Measurements from ENCODE around the gene NUDCD3. TPM values are rescaled to one million over a fixed set of nuclear protein-coding genes. Genes with fewer than 3 reads are reported as not detected.

Gene NUDCD3
- total and polyA plus RNA-seq, 10 donors: 21.7 to 97.9 (median 41.3) TPM

DNA sequence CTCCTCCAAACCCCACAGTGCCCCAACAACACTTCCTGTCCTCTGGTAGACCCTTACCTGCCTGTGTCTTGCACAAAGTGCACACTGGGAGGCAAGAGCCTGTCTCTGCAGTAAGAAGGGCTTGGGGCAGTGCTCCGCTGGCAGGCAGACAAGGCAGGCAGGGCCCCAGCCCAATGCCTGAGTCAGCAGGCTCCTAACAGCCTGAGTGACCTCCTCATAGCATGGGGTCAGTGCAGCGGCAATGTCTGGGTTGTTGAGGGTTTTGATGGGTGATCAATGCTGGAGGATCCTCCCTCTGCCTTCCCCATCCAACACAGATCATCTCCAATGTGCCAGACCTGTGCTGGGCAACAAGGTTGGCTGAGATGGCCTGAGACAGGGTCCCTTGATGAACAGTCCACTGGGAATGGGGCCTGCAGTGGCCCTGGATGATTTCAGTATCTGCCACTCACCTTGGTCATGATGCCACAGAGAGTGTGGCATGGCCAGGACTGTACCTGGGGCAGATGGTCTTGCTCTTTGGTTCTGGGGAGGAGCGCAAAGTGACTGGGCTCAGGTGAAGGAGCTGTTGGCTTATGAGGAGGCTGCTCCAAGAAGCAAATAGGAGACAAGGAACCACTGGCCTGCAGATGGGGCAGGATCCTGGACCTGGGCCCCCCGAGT lies 109.5 kb downstream of the NUDCD3 start:
- DNase-seq: peak; percentile 64
- 89 to 95% (median 94%) methylated on average over 4 of the region's 4 CpGs for WGBS, 5 donors
- Histone ChIP-seq H3K27ac (no peak overlapping the region), H3K36me3 (peaks cover 0 to 55% (median 34%) of the 10 kb centered on the region in 6 donors), H3K4me3 (no peak overlapping the region), H3K9me3 (no peaks in the 10 kb centered on the region), H3K27me3 (replicated peaks in 1 of 7) (no peaks in the 10 kb centered on the region), H3K4me1 (peaks cover 0 to 18% (median 2%) of the 10 kb centered on the region in 6 donors)
- TF ChIP-seq CTCF (IDR thresholded peaks at IDR 0.05 in 8 of 11, conservative IDR thresholded peaks at IDR 0.05 in 3 of 11) (no peak), POLR2A (IDR thresholded peaks at IDR 0.05) (no peak), POLR2AphosphoS5 (IDR thresholded peaks at IDR 0.05) (peak in 1 of 3 donors; percentile 25)
- intact Hi-C loops (cut with DNase I; ENCODE audit: low total_unique reads): no loop called here

DNA sequence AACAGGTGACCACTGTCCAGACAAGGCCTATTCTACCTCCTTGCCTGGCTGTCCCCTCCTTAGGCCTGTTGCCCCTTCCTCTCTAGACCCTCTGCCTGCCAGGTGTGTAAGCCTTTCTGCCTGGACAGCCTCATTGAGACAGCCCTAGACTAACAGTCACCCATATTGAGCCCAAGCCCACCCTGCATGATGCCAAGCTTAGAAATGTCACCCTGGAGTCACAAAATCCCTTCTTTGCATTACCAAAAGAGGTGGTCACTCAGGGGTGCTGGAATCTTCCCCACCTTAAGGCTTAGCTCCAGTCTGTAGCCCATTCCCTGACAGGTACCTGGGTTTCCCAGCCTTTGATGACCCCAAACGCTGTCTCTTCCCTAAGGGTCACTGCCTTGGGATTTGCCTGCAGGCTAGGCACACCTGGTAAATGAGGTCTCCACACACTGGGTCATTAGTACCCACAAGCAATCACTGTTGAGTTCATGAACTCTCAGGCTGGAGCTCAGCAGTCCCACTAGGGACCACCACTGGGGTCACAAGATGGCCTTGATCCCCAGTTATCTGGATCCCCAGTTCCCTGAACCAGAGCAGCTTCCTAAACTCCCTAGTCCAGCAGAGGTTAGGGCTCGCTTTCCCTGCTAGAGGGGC lies 110.1 kb downstream of the NUDCD3 start:
- H3K36me3 ChIP-seq: peaks cover 0 to 48% (median 27%) of the 10 kb centered on the region in 6 donors
- H3K4me3 ChIP-seq: no peak overlapping the region
- 71 to 100% (median 94%) methylated on average over 1 to 2 of the region's 2 CpGs for WGBS, 5 donors
- peak; percentile 25 for DNase-seq
- TF ChIP-seq POLR2AphosphoS5 (IDR thresholded peaks at IDR 0.05): no peak
- no peak for TF ChIP-seq POLR2A (IDR thresholded peaks at IDR 0.05)
- no peak for TF ChIP-seq CTCF (IDR thresholded peaks at IDR 0.05 in 8 of 11, conservative IDR thresholded peaks at IDR 0.05 in 3 of 11)
- H3K4me1 ChIP-seq: peaks cover 0 to 18% (median 2%) of the 10 kb centered on the region in 6 donors
- no peak overlapping the region for H3K27ac ChIP-seq
- peaks cover 0 to 6% (median 0%) of the 10 kb centered on the region in 7 donors for H3K27me3 ChIP-seq (replicated peaks in 1 of 7)
- no peaks in the 10 kb centered on the region for H3K9me3 ChIP-seq
- intact Hi-C loops (cut with DNase I; ENCODE audit: low total_unique reads): no loop called here

- H3K27me3 ChIP-seq (replicated peaks in 1 of 7): peaks cover 0 to 11% (median 0%) of the 10 kb centered on the region in 7 donors
- 84 to 92% (median 90%) methylated on average over 12 of the region's 12 CpGs for WGBS, 5 donors
- no peaks in the 10 kb centered on the region for H3K9me3 ChIP-seq
- H3K36me3 ChIP-seq: peaks cover 0 to 41% (median 20%) of the 10 kb centered on the region in 6 donors
- H3K4me3 ChIP-seq: no peak overlapping the region
- intact Hi-C loops (cut with DNase I; ENCODE audit: low total_unique reads): no loop called here
- peaks cover 0 to 18% (median 2%) of the 10 kb centered on the region in 6 donors for H3K4me1 ChIP-seq
- no peak overlapping the region for H3K27ac ChIP-seq
- TF ChIP-seq CTCF (IDR thresholded peaks at IDR 0.05 in 8 of 11, conservative IDR thresholded peaks at IDR 0.05 in 3 of 11) (no peak), POLR2AphosphoS5 (IDR thresholded peaks at IDR 0.05) (no peak), POLR2A (IDR thresholded peaks at IDR 0.05) (no peak)
- peak; percentile 56 for DNase-seq
Observed at GRCh38 chr7:44379366-44380188, 110.9 kb downstream of the NUDCD3 start.
